Neural progenitor cell (in vitro differentiated cells): ENCODE measurements around the gene AK5. TPM values are rescaled to one million over a fixed set of nuclear protein-coding genes. Genes with fewer than 3 reads are reported as not detected.

Experiments
- DNase-seq: peaks from one replicate; pipeline ENCODE4 v3.0.0-alpha.2; 2016; ENCODE audit warnings: low spot score
- H2AFZ ChIP-seq: fragments of 200-600 bp; sonication (generic); replicated peaks from 2 replicates; pipeline ENCODE4 v1.6.1; 2016; ENCODE audit warnings: antibody characterized with exemption
- H3F3A ChIP-seq: fragments of 200-600 bp; sonication (generic); 2 replicates; pipeline ENCODE4 v1.6.1; 2016; ENCODE audit warnings: antibody characterized with exemption, low read depth
- H3K27ac ChIP-seq: fragments of 200-600 bp; sonication (generic); 2 replicates; pipeline ENCODE4 v1.5.1; 2016; ENCODE audit warnings: mild to moderate bottlenecking
- H3K27me3 ChIP-seq: fragments of 200-600 bp; sonication (generic); 2 replicates; pipeline ENCODE4 v1.6.1; 2016; ENCODE audit warnings: mild to moderate bottlenecking, moderate library complexity
- H3K36me3 ChIP-seq: fragments of 200-600 bp; sonication (generic); 2 replicates; pipeline ENCODE4 v1.5.1; 2016
- H3K4me1 ChIP-seq: fragments of 200-600 bp; sonication (generic); 2 replicates; pipeline ENCODE4 v1.6.1; 2016; ENCODE audit warnings: mixed run types
- H3K4me2 ChIP-seq: fragments of 200-600 bp; sonication (generic); 2 replicates; pipeline ENCODE4 v1.6.1; 2016
- H3K4me3 ChIP-seq: fragments of 200-600 bp; sonication (generic); 2 replicates; pipeline ENCODE4 v1.5.1; 2016
- H3K79me2 ChIP-seq: fragments of 200-600 bp; sonication (generic); 2 replicates; pipeline ENCODE4 v1.6.1; 2016; ENCODE audit warnings: low read depth
- H3K9ac ChIP-seq: fragments of 200-600 bp; sonication (generic); 2 replicates; pipeline ENCODE4 v1.6.1; 2016
- H3K9me3 ChIP-seq: fragments of 200-600 bp; sonication (generic); 2 replicates; pipeline ENCODE4 v1.5.1; 2016; ENCODE audit warnings: low read depth
- H4K20me1 ChIP-seq: fragments of 200-600 bp; sonication (generic); 2 replicates; pipeline ENCODE4 v1.6.1; 2016; ENCODE audit warnings: low read depth
- H3K27ac Mint-ChIP-seq: 3 replicates; pipeline ENCODE4 v1.8.0; 2021; ENCODE audit warnings: mixed read lengths
- H3K27me3 Mint-ChIP-seq: 2 replicates; pipeline ENCODE4 v1.8.0; 2022; ENCODE audit warnings: low read depth, mild to moderate bottlenecking, inconsistent platforms, moderate library complexity, mixed read lengths; ENCODE audit not compliant: insufficient read depth
- H3K36me3 Mint-ChIP-seq: 3 replicates; pipeline ENCODE4 v1.8.0; 2021; ENCODE audit warnings: mixed read lengths
- H3K4me1 Mint-ChIP-seq: 3 replicates; pipeline ENCODE4 v1.8.0; 2021; ENCODE audit warnings: mixed read lengths
- H3K4me3 Mint-ChIP-seq: 3 replicates; pipeline ENCODE4 v1.8.0; 2021; ENCODE audit warnings: mild to moderate bottlenecking, moderate library complexity, mixed read lengths
- H3K9me3 Mint-ChIP-seq: 3 replicates; pipeline ENCODE4 v1.8.0; 2020; ENCODE audit warnings: mixed read lengths
- EZH2 ChIP-seq: fragments of 200-600 bp; sonication (generic); IDR thresholded peaks from 2 replicates; pipeline ENCODE4 v1.6.1; 2017; ENCODE audit warnings: antibody characterized with exemption, mild to moderate bottlenecking, moderate library complexity
- EZH2phosphoT487 ChIP-seq: fragments of 200-600 bp; sonication (generic); IDR thresholded peaks from 2 replicates; pipeline ENCODE4 v1.6.1; 2017; ENCODE audit warnings: antibody characterized with exemption
- total RNA-seq: library from RNA; depleted of rRNA; stranded (reverse); fragments of >200 nt; gene quantifications from 2 replicates; pipeline ENCODE4 v1.2.3, GENCODE V29; 2015; ENCODE audit warnings: low replicate concordance
- TF ChIP-seq, protein P1 (sequence below): fragments of 200-600 bp; sonication (generic); IDR thresholded peaks from 2 replicates; pipeline ENCODE4 v1.5.1; 2017; ENCODE audit warnings: antibody characterized with exemption, mild to moderate bottlenecking

The AK5 gene
- total RNA-seq, 1 donor from 2014 or later: 1.8 TPM

DNA sequence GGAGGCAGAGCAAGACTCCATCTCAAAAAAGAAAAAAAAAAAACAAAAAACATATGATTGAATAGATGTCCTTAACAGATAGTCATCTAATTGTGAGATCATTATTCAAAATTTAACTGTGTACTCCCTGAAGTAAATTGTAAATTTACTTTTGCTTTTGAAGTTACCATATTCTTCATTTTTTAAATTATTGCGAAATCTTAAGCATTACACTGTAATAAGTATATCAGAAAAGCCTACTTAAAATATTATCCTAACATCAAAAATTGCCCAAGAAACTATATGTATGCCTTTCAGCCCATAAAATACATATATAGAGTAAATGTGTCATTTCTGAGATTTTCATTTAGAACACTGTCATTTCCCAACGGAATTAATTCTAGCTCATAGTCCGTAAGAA, 91.9 kb downstream of the AK5 start:
- H3K4me3 Mint-ChIP-seq: no peak overlapping the region
- Histone ChIP-seq H3K9ac (no peak overlapping the region), H3K4me2 (no peak overlapping the region), H3K9me3 (no peaks in the 10 kb centered on the region), H3K4me3 (no peak overlapping the region), H3K27me3 (no peaks in the 10 kb centered on the region), H2AFZ (no peak overlapping the region), H3K27ac (no peak overlapping the region), H3K4me1 (peaks cover 2% of the 10 kb centered on the region), H4K20me1 (no peaks in the 10 kb centered on the region), H3F3A (no peaks in the 10 kb centered on the region), H3K79me2 (no peaks in the 10 kb centered on the region), H3K36me3 (no peaks in the 10 kb centered on the region)
- H3K36me3 Mint-ChIP-seq: no peaks in the 10 kb centered on the region
- no peak for DNase-seq
- no peaks in the 10 kb centered on the region for H3K27me3 Mint-ChIP-seq
- TF ChIP-seq EZH2: no peak
- no peak for TF ChIP-seq EZH2phosphoT487
- TF ChIP-seq, protein P1, sequence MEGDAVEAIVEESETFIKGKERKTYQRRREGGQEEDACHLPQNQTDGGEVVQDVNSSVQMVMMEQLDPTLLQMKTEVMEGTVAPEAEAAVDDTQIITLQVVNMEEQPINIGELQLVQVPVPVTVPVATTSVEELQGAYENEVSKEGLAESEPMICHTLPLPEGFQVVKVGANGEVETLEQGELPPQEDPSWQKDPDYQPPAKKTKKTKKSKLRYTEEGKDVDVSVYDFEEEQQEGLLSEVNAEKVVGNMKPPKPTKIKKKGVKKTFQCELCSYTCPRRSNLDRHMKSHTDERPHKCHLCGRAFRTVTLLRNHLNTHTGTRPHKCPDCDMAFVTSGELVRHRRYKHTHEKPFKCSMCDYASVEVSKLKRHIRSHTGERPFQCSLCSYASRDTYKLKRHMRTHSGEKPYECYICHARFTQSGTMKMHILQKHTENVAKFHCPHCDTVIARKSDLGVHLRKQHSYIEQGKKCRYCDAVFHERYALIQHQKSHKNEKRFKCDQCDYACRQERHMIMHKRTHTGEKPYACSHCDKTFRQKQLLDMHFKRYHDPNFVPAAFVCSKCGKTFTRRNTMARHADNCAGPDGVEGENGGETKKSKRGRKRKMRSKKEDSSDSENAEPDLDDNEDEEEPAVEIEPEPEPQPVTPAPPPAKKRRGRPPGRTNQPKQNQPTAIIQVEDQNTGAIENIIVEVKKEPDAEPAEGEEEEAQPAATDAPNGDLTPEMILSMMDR: no peak
- H3K9me3 Mint-ChIP-seq: no peaks in the 10 kb centered on the region
- H3K27ac Mint-ChIP-seq: no peak overlapping the region
- peaks cover 9% of the 10 kb centered on the region for H3K4me1 Mint-ChIP-seq

DNA sequence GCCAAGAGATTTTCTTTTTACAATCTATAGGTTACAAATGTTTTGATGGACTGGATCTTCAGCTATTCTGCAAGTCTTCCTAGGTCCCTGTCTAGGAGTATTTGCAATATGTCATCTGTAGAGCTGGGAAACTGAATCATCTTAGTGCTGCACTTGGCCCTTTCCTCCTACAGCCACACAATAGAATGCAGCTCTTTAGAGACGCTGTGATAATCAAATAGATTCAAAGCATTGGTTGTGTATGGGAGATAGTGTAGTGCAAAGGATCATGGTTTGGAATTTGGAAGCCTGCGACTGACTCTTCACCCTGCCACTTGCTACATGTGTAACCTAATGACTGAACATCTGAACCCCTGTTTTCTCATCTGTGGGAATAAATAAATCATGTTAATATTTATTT, 93.7 kb downstream of the AK5 start:
- Histone ChIP-seq H3K36me3 (no peaks in the 10 kb centered on the region), H3K4me2 (no peak overlapping the region), H3K9me3 (no peaks in the 10 kb centered on the region), H3K79me2 (no peaks in the 10 kb centered on the region), H4K20me1 (no peaks in the 10 kb centered on the region), H3K4me1 (peaks cover 4% of the 10 kb centered on the region), H3K27ac (no peak overlapping the region), H2AFZ (no peak overlapping the region), H3K27me3 (no peaks in the 10 kb centered on the region), H3K4me3 (no peak overlapping the region), H3K9ac (no peak overlapping the region), H3F3A (no peaks in the 10 kb centered on the region)
- Mint-ChIP-seq H3K9me3 (no peaks in the 10 kb centered on the region), H3K4me1 (peaks cover 17% of the 10 kb centered on the region), H3K36me3 (no peaks in the 10 kb centered on the region), H3K4me3 (no peak overlapping the region), H3K27me3 (no peaks in the 10 kb centered on the region), H3K27ac (no peak overlapping the region)
- TF ChIP-seq, protein P1: no peak
- TF ChIP-seq EZH2: no peak
- DNase-seq: no peak

DNA sequence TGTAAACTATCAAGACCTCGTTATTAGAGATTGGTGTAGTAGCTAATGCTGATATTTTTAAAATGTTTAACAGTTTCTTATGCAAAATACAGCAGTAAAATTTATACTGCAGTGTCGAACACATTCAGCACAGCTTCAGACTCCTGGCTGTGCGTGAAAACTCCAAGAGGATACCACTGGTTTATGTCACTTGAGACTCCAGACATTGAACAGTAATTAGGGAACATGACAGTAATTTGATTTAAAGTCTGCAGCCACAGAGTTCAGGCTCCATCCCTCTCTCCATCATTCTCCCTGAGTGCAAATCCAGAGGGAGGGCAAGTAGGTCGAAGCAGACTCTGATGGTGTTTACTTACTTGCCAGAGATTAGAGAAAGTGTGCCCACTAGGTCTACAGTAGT, 94.2 kb downstream of the AK5 start:
- Histone ChIP-seq H2AFZ (no peak overlapping the region), H3K36me3 (no peaks in the 10 kb centered on the region), H3K27me3 (no peaks in the 10 kb centered on the region), H3K4me2 (no peak overlapping the region), H3K9ac (no peak overlapping the region), H3K9me3 (no peaks in the 10 kb centered on the region), H3K4me1 (peaks cover 4% of the 10 kb centered on the region), H3K4me3 (no peak overlapping the region), H3K79me2 (no peaks in the 10 kb centered on the region), H4K20me1 (no peaks in the 10 kb centered on the region), H3F3A (no peaks in the 10 kb centered on the region), H3K27ac (no peak overlapping the region)
- no peaks in the 10 kb centered on the region for H3K9me3 Mint-ChIP-seq
- H3K27ac Mint-ChIP-seq: no peak overlapping the region
- no peak for DNase-seq
- H3K27me3 Mint-ChIP-seq: no peaks in the 10 kb centered on the region
- H3K4me3 Mint-ChIP-seq: no peak overlapping the region
- H3K36me3 Mint-ChIP-seq: no peaks in the 10 kb centered on the region
- TF ChIP-seq, protein P1: no peak
- TF ChIP-seq EZH2: no peak
- TF ChIP-seq EZH2phosphoT487: no peak
- peaks cover 17% of the 10 kb centered on the region for H3K4me1 Mint-ChIP-seq
